ENCODE data around the gene ITPK1.

The ITPK1 gene

GRCh38 chr14:92971601-92972180 is 144.0 kb downstream of the ITPK1 start:
- Histone ChIP-seq H3K36me3 (ENCODE audit: insufficient read depth, low read length) (peaks cover 1% of the 10 kb centered on the region; the same call in 1 of the 2 replicates), H3K4me3 (no peak overlapping the region), H3K9me3 (ENCODE audit: low read depth, low read length) (no peaks in the 10 kb centered on the region), H3K27ac (no peak overlapping the region), H3K9ac (ENCODE audit: insufficient read length) (no peak overlapping the region)
- DNase-seq (ENCODE audit: low read depth, low spot score), result no peak
- no peak for TF ChIP-seq FOXP2 (optimal IDR thresholded peaks at IDR 0.05; ENCODE audit: control extremely low read depth, extremely low read length, insufficient read depth)
- no peak for TF ChIP-seq POLR2AphosphoS5 (IDR thresholded peaks at IDR 0.05; ENCODE audit: borderline replicate concordance, low read depth, low read length)
- TF ChIP-seq EZH2 (IDR thresholded peaks at IDR 0.05), result no peak

GRCh38 chr14:92970271-92970670 is 145.5 kb downstream of the ITPK1 start:
- no peak for DNase-seq (ENCODE audit: low read depth, low spot score)
- no peak overlapping the region for H3K4me3 ChIP-seq
- no peaks in the 10 kb centered on the region; the same call in 1 of the 2 replicates for H3K36me3 ChIP-seq (ENCODE audit: insufficient read depth, low read length)
- TF ChIP-seq POLR2AphosphoS5 (IDR thresholded peaks at IDR 0.05; ENCODE audit: borderline replicate concordance, low read depth, low read length) (no peak), FOXP2 (optimal IDR thresholded peaks at IDR 0.05; ENCODE audit: control extremely low read depth, extremely low read length, insufficient read depth) (no peak), EZH2 (IDR thresholded peaks at IDR 0.05) (no peak)
- no peaks in the 10 kb centered on the region for H3K9me3 ChIP-seq (ENCODE audit: low read depth, low read length)
- no peak overlapping the region for H3K27ac ChIP-seq
- no peak overlapping the region for H3K9ac ChIP-seq (ENCODE audit: insufficient read length)

DNA sequence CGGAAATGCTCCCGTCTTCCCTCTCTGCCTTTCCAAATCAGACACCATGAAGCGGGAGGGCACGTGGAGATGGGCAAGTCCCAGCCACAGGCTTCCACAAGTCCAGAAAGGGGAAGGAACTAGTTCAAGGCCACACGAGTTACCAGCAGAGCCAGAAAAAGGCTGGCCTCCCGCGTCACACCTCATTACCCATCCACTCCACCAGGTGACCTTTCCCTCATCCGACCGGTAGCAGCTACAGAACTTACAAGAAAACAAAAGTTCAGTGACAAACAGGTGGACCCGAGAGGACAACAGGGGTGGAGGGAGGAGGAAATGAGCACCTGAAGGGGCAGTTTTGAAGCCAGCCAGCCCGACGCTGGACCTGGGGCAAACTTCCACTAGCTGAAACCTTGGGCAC is 145.9 kb downstream of the ITPK1 start:
- TF ChIP-seq FOXP2 (optimal IDR thresholded peaks at IDR 0.05; ENCODE audit: control extremely low read depth, extremely low read length, insufficient read depth) (no peak), POLR2AphosphoS5 (IDR thresholded peaks at IDR 0.05; ENCODE audit: borderline replicate concordance, low read depth, low read length) (no peak), EZH2 (IDR thresholded peaks at IDR 0.05) (no peak)
- Histone ChIP-seq H3K9me3 (ENCODE audit: low read depth, low read length) (no peaks in the 10 kb centered on the region), H3K9ac (ENCODE audit: insufficient read length) (no peak overlapping the region), H3K4me3 (no peak overlapping the region), H3K27ac (no peak overlapping the region), H3K36me3 (ENCODE audit: insufficient read depth, low read length) (no peaks in the 10 kb centered on the region; the same call in 1 of the 2 replicates)
- no peak for DNase-seq (ENCODE audit: low read depth, low spot score)

DNA sequence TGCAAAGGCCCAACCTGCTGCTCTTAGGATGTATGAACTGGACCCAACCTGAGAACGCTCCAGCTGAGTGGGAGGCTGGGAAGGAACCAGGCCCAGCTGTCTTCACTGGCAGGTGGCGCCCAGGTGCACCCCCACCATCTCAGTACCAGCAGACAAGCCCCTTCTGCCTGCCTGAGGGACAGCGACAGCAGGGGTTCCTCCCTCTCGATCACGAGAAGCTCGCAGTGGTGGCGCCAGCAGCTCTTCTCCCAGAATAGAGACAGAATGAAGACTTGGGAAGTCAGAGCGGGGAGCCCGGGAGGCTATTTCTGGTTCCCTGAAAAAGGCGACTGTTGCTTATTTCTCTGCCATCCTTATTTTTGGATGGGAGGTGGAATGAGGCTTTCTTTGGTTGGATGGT is 146.3 kb downstream of the ITPK1 start:
- DNase-seq (ENCODE audit: low read depth, low spot score), result no peak
- no peak for TF ChIP-seq EZH2 (IDR thresholded peaks at IDR 0.05)
- TF ChIP-seq FOXP2 (optimal IDR thresholded peaks at IDR 0.05; ENCODE audit: control extremely low read depth, extremely low read length, insufficient read depth), result no peak
- no peak for TF ChIP-seq POLR2AphosphoS5 (IDR thresholded peaks at IDR 0.05; ENCODE audit: borderline replicate concordance, low read depth, low read length)
- Histone ChIP-seq H3K9me3 (ENCODE audit: low read depth, low read length) (no peaks in the 10 kb centered on the region), H3K9ac (ENCODE audit: insufficient read length) (no peak overlapping the region), H3K4me3 (no peak overlapping the region), H3K27ac (no peak overlapping the region), H3K36me3 (ENCODE audit: insufficient read depth, low read length) (no peaks in the 10 kb centered on the region; the same call in 1 of the 2 replicates)

DNA sequence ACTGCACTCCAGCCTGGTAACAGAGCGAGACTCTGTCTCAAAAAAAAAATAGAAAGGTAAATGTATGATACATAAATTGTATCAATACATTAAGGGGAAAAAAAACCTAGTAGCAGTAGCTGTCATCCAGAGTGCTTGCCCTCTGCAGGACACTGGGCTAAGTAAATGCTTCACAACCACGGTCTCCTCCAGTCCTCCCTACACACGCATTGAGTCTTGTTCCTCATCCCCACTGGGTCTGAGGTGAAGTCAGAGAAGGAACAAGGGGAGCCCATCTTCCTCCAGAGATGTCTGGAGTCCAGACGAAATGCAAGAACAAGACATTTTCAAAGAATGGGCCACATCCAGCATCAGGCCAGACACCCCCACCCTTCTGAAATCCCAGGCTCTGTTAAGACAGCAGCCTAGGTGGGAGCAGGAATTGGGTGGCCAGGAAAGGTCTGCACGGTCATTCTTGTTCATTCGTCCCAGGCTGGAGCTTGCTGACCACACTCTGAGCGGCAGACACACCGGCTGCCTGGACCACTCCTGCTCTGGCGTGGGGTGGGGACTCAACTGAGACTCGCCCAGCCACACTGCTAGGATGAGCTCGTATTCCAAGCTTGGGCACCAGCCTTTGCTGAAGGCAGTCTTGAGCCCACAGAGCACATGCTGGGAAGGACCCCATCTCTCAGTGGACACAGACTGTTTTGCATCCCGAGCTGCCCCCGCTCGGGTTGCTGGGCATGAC is 147.3 kb downstream of the ITPK1 start:
- no peak overlapping the region for H3K4me3 ChIP-seq
- no peak overlapping the region for H3K27ac ChIP-seq
- DNase-seq (ENCODE audit: low read depth, low spot score), result no peak
- H3K9ac ChIP-seq (ENCODE audit: insufficient read length), result no peak overlapping the region
- H3K9me3 ChIP-seq (ENCODE audit: low read depth, low read length), result no peaks in the 10 kb centered on the region
- H3K36me3 ChIP-seq (ENCODE audit: insufficient read depth, low read length), result no peaks in the 10 kb centered on the region
- TF ChIP-seq FOXP2 (optimal IDR thresholded peaks at IDR 0.05; ENCODE audit: control extremely low read depth, extremely low read length, insufficient read depth), result no peak
- TF ChIP-seq POLR2AphosphoS5 (IDR thresholded peaks at IDR 0.05; ENCODE audit: borderline replicate concordance, low read depth, low read length), result no peak
- no peak for TF ChIP-seq EZH2 (IDR thresholded peaks at IDR 0.05)

GRCh38 chr14:92967346-92967926 is 148.3 kb downstream of the ITPK1 start:
- Histone ChIP-seq H3K4me3 (no peak overlapping the region), H3K9me3 (ENCODE audit: low read depth, low read length) (no peaks in the 10 kb centered on the region), H3K9ac (ENCODE audit: insufficient read length) (no peak overlapping the region), H3K36me3 (ENCODE audit: insufficient read depth, low read length) (no peaks in the 10 kb centered on the region), H3K27ac (no peak overlapping the region)
- no peak for DNase-seq (ENCODE audit: low read depth, low spot score)
- TF ChIP-seq POLR2AphosphoS5 (IDR thresholded peaks at IDR 0.05; ENCODE audit: borderline replicate concordance, low read depth, low read length), result no peak
- no peak for TF ChIP-seq EZH2 (IDR thresholded peaks at IDR 0.05)
- TF ChIP-seq FOXP2 (optimal IDR thresholded peaks at IDR 0.05; ENCODE audit: control extremely low read depth, extremely low read length, insufficient read depth), result no peak

DNA sequence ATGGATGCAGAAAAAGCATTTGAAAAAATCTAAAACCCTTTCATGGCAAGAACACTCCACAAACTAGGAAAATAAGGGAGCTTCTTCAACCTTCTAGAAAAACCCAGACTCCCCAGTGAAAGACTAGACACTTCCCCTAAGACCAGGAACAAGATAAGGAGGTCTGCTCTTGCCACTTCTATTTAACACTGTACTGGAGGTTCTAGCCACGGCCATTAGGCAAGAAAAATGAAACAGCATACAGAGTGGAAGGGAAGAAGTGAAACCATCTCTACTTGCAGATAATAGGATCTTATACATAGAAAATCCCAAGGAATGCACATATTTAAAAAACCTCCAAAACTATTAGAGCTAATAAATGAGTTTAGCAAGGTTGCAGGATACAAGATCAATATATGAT is 150.4 kb downstream of the ITPK1 start:
- no peaks in the 10 kb centered on the region; the same call in 1 of the 2 replicates for H3K36me3 ChIP-seq (ENCODE audit: insufficient read depth, low read length)
- no peaks in the 10 kb centered on the region for H3K9me3 ChIP-seq (ENCODE audit: low read depth, low read length)
- H3K4me3 ChIP-seq, result no peak overlapping the region
- DNase-seq (ENCODE audit: low read depth, low spot score), result no peak
- TF ChIP-seq FOXP2 (optimal IDR thresholded peaks at IDR 0.05; ENCODE audit: control extremely low read depth, extremely low read length, insufficient read depth) (no peak), EZH2 (IDR thresholded peaks at IDR 0.05) (no peak), POLR2AphosphoS5 (IDR thresholded peaks at IDR 0.05; ENCODE audit: borderline replicate concordance, low read depth, low read length) (no peak)
- no peak overlapping the region for H3K9ac ChIP-seq (ENCODE audit: insufficient read length)
- no peak overlapping the region for H3K27ac ChIP-seq

All from SK-N-MC (cell line).